Middle frontal gyrus (tissue), 1 donor: ENCODE results near the gene ADCY3.

Source experiments
- DNase-seq: peaks from one replicate; pipeline ENCODE4 v3.0.0-alpha.2; 2015; ENCODE audit warnings: low spot score; ENCODE audit errors: extremely low spot score

ADCY3 gene

DNA sequence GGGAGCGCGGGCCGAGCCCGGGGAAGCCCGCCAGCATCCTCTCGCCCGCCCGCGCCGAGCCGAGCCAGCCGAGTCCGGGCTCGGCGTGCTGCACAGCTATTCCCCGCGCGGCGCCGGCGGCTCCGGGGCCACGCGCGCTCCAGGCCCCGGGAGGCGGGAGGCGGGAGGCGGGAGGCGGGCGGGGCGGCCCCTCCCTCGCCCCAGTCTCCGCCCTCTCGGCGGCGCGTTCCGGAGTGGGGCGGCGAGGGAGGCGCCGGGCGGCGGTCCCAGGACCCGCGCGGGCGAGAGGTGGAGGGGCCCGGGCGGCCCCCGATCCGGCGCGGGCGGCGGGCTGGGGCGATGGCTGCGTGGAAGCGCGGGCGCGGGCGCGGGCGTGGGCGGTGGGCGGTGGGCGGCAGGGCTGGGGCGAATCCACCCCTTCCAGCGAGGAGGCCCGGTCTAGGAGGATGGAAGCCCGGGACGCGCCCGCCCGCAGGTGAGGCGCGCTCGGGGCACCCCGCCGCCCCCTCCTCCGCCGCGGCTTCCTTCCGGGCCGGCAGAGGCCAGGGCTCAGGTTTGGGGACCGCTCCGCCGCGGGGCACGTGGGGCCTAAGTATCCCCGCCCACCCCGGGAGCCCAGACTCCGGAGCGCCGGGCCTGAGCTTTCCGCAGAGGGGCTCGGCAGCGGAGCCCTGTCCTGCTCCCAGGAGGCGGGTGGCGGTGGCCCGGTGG, at the start of gene ADCY3:
Gene ADCY3 (minus strand): TSS at position 140 of the 711 bp plus-strand sequence. CDS start 1,250 bp downstream, outside the sequence.
- DNase-seq: no peak

GRCh38 chr2:24969784-24970183, 49.7 kb upstream of the ADCY3 start:
- DNase-seq: no peak

- DNase-seq: no peak
These were observed 41.9 kb upstream of the ADCY3 start for GRCh38 chr2:24961903-24962302.

- no peak for DNase-seq
These were observed 39.7 kb upstream of the ADCY3 start for GRCh38 chr2:24959761-24960160.

DNA sequence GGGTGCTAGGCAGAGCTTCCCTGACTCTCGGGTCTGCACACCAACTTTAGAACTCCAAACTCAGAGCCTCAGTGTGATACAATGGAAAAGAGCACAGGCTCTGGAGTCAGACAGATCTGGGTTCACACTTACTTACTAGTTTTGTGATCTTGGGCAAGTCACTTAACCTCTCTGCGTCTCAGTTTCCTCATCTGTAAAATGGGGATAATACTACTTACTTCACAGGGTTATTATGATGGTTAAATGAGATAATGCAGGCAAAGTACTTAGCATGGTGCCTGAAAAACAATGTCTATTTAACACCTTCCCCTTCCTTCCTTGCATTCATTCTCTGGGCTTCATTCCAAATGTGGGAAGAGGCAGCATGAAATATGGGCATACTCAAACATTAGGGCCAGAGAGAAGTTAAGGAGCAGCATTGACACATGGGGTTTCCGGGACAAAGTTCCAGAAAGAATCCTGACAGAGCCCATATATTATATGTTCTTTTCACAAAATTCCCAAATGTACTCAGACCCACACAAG, 38.4 kb upstream of the ADCY3 start:
- DNase-seq: no peak

DNA sequence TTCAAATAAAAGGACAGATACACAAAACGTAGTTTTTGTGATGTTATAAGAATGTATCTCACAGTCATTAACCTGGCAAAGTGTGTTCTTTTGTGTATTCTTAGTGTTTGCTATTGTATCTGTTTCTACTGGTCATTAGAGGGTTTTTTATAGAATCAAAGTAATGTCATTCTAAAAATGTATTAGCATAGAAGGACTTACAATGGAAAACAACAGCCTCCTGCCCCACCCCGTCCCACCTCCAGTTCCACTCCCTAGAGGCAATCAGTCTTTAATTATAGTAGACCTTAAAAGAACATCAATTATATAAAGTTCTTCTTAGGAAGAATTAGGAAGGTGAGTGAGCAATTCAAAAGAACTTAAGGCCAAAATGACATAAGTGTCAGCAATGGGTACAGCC, 37.9 kb upstream of the ADCY3 start:
- DNase-seq: no peak

GRCh38 chr2:24957221-24957620, 37.2 kb upstream of the ADCY3 start:
- DNase-seq: no peak

DNA sequence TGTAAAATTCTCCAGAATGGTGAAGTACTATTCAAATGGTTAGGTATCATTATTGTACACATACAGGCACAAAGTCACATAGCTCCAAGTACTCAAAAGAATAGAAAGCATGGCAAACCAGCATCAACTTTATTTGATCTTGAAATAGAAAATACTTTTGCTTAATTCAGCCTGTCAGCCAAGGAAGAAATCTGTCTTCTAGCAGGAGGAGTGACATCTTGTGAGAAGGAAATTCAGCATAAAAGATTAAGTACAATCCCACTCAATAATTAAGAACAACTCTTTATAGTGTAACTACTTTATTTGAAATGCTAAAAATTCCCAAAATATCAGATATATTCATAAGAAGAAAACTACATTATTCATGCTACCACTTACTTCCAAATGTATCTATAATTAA, 35.9 kb upstream of the ADCY3 start:
- no peak for DNase-seq

GRCh38 chr2:24955232-24955631, 35.2 kb upstream of the ADCY3 start:
- no peak for DNase-seq

DNA sequence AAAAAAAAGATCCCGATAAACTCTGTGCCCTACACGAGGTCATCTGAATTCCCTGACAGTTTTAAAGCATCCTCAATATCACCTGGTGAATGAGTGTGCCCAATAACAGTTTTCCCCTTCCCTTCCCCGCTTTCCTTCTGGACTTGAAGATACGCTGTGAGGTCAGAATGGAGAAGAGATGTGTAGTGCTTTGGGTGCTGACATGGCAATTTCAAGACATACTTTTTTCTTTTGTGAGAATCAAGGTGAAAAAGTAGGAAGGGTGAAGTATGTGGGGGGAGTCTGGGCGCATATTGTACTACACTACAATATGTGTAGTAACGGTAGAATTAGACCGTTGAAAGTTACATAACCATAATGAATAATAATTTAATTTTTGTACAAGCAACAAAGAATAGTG, 30.1 kb upstream of the ADCY3 start:
- no peak for DNase-seq

DNA sequence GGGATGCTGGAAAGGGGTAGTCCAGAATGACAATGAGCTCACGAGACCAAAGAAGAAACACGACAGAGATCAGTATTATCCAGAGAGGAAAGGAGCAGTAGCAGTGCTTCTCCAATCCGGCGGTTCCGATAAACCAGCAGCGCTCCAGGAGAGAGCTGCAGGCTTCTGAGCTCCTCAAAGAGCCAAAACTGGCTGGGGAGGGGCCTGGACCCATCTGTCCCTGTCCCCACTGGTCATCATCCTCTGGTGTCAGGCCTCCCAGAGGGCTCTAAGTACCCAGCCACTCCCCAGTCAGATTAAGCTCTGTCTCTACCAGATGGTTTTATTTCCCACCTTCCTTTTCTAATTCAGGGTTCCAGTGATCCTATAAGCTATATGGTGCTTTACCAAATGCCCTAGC, 28.5 kb upstream of the ADCY3 start:
- DNase-seq: no peak

GRCh38 chr2:24947561-24948157, 27.6 kb upstream of the ADCY3 start:
- DNase-seq: no peak

- DNase-seq: no peak
These were observed 25.9 kb upstream of the ADCY3 start for GRCh38 chr2:24945907-24946306.

GRCh38 chr2:24943427-24944053, 23.5 kb upstream of the ADCY3 start:
- DNase-seq: no peak

DNA sequence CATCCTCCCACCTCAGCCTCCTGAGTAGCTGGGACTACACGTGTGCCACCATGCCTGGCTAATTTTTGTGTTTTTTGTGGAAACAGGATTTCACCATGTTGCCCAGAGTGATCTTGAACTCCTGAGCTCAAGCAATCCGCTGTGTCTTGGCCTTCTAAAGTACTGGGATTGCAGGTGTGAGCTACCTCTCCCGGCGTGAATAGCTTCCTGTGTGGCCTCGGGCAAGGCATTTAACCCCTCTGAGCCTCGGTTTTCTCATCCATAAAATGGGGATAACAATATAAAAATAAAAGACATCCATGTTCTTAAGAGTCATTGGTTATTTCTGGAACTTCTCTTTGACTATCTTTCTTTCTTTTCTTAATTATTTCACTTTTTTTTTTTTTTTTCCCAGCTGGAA, 19.3 kb upstream of the ADCY3 start:
- DNase-seq: no peak

DNA sequence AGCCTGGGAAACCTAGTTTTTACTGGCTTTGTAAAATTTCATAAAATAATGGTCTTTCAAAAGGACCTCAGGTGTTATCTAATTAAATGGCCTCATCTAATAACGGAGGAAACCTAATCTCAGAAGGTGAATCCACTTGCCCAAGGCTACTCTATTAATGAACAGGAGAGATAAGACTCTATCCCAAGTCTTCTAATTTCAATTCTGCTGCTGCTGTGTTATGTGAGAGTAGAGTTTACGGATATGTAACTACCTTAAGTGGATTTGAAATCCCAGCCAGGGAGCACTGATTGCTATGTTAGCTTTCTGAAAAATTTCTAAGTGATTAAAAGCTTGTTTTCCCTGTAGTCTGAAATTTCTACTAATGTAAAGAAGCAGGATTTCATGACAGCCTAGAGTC, 17.2 kb upstream of the ADCY3 start:
- no peak for DNase-seq

DNA sequence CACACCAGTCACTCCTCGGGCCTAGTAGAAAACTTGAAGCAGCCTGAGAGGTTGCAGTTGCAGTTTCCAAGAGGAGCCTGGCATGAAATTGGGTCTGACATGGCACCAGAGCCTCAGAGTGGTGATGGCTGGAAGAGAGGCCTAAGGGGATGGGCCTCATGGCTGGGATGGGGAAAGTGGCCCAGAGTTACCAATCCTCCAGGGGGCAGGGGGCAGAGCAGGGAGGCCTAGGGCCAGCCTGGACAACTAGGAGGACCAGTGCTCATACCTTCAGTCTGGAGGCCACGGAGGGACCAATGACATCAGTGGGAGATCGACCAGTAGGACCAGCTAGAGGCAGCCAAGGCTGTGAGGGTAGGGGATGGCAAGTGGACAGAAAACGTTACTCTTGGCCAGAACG, 15.1 kb upstream of the ADCY3 start:
- DNase-seq: no peak

DNA sequence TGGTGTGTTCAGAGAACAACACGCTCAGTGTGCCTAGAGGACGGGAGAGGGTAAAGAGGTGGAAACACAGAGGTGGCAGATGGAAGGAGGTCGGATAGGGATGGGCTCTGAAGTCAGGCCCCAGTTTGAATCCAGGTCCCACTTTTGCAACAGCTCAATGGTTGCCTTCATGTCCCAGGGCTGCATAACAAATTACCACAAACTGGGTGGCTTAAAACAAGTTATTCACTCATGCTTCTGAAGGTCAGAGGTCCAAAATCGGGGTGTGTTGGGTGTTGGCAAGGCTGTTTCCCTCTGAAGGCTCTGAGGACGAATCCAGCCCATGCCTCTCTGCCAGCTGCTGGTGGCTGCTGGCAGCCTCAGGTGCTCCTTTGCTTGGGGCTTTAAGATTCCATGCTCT, 12.7 kb upstream of the ADCY3 start:
- DNase-seq: no peak

GRCh38 chr2:24930768-24931167, 10.7 kb upstream of the ADCY3 start:
- DNase-seq: no peak

DNA sequence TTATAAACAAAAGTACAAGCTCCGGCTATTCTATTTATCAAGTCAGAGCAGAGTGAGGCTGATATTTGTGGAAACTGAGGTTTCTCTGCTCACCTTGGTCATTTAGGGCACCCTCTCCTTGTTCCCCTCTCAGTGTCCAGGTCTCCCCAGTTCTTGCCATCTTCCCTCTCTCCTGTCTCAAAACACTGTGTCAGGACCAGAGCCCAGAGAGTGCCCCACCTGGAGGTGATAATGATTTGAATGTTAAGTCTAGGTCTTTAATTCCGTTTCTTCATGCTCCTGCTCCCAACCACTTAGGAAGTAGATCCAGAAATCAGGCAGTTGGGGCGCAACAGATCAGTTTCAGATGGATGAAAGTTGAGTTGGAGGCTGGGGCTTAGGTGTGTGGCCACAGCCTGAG, 9.2 kb upstream of the ADCY3 start:
- no peak for DNase-seq

- no peak for DNase-seq
These were observed 8.0 kb upstream of the ADCY3 start for GRCh38 chr2:24928036-24928435.

DNA sequence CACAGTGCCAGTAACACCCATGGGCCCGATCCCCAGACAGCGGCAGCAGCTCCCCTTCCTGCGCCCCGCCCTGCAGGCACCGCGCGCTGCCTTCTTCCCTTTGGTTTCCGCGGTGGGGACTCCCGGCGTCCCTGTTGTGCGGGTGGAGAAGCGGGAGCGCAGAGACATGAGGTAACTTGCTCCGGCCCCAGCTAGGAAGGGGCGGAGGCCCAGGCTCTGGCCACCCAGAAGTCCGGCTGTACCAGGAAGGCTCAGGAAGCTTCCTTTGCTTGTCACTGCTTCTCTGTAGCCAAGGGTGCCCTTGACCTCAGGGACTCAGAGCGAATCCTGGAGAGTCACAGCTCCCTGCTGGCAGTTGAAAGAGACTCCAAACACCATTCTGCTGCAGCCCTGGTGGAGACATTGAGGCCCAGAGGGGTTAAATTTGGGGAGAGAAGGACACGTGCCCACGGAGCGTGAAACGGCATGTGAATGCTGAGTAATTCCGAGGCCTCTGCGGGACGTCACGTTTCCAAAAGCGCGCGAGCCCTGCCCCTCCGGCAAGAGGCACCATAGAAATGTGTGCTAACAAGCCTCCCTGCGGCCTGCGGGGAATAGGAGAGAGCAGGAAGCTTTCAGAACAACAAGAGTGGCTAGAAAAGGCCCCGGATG, 6.7 kb upstream of the ADCY3 start:
- DNase-seq: no peak
